ENCODE data around the gene PRKCB.

DNA sequence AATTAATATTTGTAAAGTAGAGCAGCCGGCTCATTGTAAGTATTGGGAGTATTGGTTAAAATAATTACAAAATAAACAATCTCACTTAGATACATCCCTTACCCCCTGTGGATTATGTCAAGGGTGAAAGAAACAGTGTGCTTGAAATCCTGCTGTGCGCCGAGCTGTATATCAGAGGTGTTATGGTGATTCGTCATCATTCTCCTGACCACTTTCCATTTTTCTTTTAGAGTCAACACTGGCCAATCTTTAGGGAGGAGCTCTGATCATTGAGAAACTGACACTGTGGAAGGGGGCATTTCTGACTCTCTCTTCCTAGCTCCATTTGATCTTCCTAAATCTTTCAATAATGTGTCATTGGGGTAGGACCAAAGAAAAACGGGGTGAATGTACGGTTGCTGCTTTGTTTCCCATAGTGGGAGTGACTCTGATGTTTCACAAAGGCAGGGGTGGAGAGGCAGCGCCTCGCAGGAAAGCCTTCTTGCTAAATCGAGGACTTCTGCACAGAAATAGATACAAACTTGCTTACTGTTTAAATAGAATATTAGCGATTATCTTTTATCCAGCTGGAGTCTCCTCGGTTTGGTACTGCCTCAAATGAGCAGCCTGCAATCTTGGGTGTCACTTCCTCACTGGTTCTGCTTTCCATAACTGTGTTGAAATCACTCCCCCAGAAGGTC, 123.4 kb downstream of the PRKCB start:
- TF ChIP-seq CTCF (conservative IDR thresholded peaks at IDR 0.05; ENCODE audit: low read length) (no peak), EZH2phosphoT487 (IDR thresholded peaks at IDR 0.05; ENCODE audit: borderline replicate concordance) (no peak)
